ENCODE data around the gene GPATCH1. TPM values are rescaled to one million over a fixed set of nuclear protein-coding genes. Genes with fewer than 3 reads are reported as not detected.
"Not testable (repeated sequence)": the region's sequence is repeated elsewhere in the genome, so short reads cannot be mapped to it uniquely, and the experiment has no call there.

Gene GPATCH1
- total and polyA plus RNA-seq, 4 donors, result 3.8 to 10.6 (median 8.4) TPM

- Histone ChIP-seq H3K9me3 (ENCODE audit: control insufficient read depth, low read length) (no peaks in the 10 kb centered on the region), H3K27me3 (ENCODE audit: control insufficient read depth in 1 of 2, insufficient read depth in 2 of 2, low read length in 1 of 2) (no peaks in the 10 kb centered on the region), H3K27ac (ENCODE audit: low read depth in 1 of 2, low read length in 2 of 2) (no peak overlapping the region), H3K4me3 (ENCODE audit: low read length in 2 of 2) (no peak overlapping the region), H3K36me3 (ENCODE audit: control insufficient read depth in 1 of 2, insufficient read depth in 2 of 2, low read length in 1 of 2) (no peaks in the 10 kb centered on the region), H3K4me1 (ENCODE audit: control insufficient read depth in 1 of 2, insufficient read depth in 2 of 2, low read length in 2 of 2) (no peaks in the 10 kb centered on the region)
- no peak for ATAC-seq (ENCODE audit: low FRiP score)
- 95 to 98% methylated on average over 1 of the region's 1 CpG for WGBS, 2 donors
- intact Hi-C loops (cut with DNase I), result no loop called here
- DNase-seq, result no peak
These were observed 41.2 kb upstream of the GPATCH1 start for GRCh38 chr19:33039815-33040214.

DNA sequence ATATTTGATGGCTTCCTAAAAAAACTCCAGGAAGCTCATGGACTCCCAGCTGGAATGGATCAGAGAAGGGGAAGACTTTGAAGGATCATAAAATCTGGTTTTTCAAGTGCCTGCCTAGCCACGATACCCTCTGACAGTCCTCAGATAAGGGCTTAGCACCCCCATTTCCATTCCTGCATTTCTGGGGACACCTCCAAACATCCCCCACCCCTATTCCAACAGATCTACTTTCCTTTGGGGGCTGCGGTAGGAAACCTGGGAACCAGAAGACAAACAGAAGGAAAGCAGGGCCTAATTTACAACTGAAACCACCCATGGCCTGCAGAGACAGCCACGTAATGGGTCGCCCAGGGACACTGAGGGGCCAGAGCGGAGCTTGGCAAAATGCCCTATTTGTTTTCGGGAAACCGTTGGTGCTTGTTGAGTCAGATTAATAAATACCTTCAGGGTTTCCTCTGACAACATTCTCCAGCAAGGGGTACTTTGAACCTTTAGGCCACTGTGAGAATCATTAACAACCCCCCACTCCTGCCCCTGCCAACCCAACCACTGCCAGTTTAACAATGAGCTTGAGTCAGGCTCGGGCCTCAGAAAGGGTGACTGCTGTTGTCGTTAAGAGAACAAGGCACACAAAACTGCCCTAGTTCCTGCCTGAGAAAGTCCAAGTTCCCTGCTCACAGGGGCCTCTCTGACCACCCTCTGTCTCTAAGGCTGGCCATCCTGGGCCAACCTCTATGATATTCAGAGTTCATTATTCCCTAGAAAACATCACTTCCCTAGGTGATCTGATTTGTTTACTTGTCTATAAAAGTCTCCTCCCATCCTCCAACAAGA is 39.8 kb upstream of the GPATCH1 start:
- intact Hi-C loops (cut with DNase I), result no loop called here
- WGBS, 2 donors, result 73 to 78% methylated on average over 9 of the region's 9 CpGs
- Histone ChIP-seq H3K27ac (ENCODE audit: low read depth in 1 of 2, low read length in 2 of 2) (no peak overlapping the region), H3K36me3 (ENCODE audit: control insufficient read depth in 1 of 2, insufficient read depth in 2 of 2, low read length in 1 of 2) (no peaks in the 10 kb centered on the region), H3K27me3 (ENCODE audit: control insufficient read depth in 1 of 2, insufficient read depth in 2 of 2, low read length in 1 of 2) (no peaks in the 10 kb centered on the region), H3K9me3 (ENCODE audit: control insufficient read depth, low read length) (no peaks in the 10 kb centered on the region), H3K4me1 (ENCODE audit: control insufficient read depth in 1 of 2, insufficient read depth in 2 of 2, low read length in 2 of 2) (no peaks in the 10 kb centered on the region), H3K4me3 (ENCODE audit: low read length in 2 of 2) (no peak overlapping the region)
- DNase-seq (no peak), ATAC-seq (ENCODE audit: low FRiP score) (no peak)

GRCh38 chr19:33041828-33042160 is 39.2 kb upstream of the GPATCH1 start:
- H3K36me3 ChIP-seq (ENCODE audit: control insufficient read depth in 1 of 2, insufficient read depth in 2 of 2, low read length in 1 of 2); ATAC-seq (ENCODE audit: low FRiP score); intact Hi-C loops (cut with DNase I); H3K4me3 ChIP-seq (ENCODE audit: low read length in 2 of 2); H3K27ac ChIP-seq (ENCODE audit: low read depth in 1 of 2, low read length in 2 of 2); DNase-seq; H3K27me3 ChIP-seq (ENCODE audit: control insufficient read depth in 1 of 2, insufficient read depth in 2 of 2, low read length in 1 of 2); H3K4me1 ChIP-seq (ENCODE audit: control insufficient read depth in 1 of 2, insufficient read depth in 2 of 2, low read length in 2 of 2); H3K9me3 ChIP-seq (ENCODE audit: control insufficient read depth, low read length): not testable (repeated sequence)
- WGBS, 2 donors, result 91 to 93% methylated on average over 3 of the region's 3 CpGs

DNA sequence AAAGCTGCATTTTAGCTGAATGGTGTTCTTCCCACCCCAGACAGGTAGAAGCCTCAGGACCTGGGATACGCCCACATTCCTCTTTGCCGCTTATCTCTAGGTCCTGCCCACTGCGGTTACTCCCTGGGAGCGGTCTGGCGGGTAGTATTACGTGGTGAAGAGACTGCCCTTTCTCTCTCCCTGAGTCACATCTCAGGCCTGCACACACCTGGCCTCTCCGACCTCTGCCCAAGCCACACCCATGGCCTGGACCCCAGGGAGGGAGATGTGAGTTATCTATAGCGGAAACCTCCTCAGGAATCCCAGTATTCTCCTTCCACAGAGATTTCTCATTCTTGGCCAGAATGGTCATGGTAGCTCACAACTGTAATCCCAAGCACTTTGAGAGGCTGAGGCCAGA is 33.6 kb upstream of the GPATCH1 start:
- intact Hi-C loops (cut with DNase I), result no loop called here
- H3K9me3 ChIP-seq (ENCODE audit: control insufficient read depth, low read length), result no peaks in the 10 kb centered on the region
- no peak for DNase-seq
- H3K27ac ChIP-seq (ENCODE audit: low read depth in 1 of 2, low read length in 2 of 2), result no peak overlapping the region
- no peaks in the 10 kb centered on the region for H3K27me3 ChIP-seq (ENCODE audit: control insufficient read depth in 1 of 2, insufficient read depth in 2 of 2, low read length in 1 of 2)
- no peak for ATAC-seq (ENCODE audit: low FRiP score)
- H3K36me3 ChIP-seq (ENCODE audit: control insufficient read depth in 1 of 2, insufficient read depth in 2 of 2, low read length in 1 of 2), result no peaks in the 10 kb centered on the region
- H3K4me1 ChIP-seq (ENCODE audit: control insufficient read depth in 1 of 2, insufficient read depth in 2 of 2, low read length in 2 of 2), result no peaks in the 10 kb centered on the region
- no peak overlapping the region for H3K4me3 ChIP-seq (ENCODE audit: low read length in 2 of 2)
- 89 to 93% methylated on average over 8 of the region's 8 CpGs for WGBS, 2 donors

- ATAC-seq (ENCODE audit: low FRiP score) (no peak), DNase-seq (no peak)
- 50 to 52% methylated on average over 15 of the region's 15 CpGs for WGBS, 2 donors
- H3K9me3 ChIP-seq (ENCODE audit: control insufficient read depth, low read length), result no peaks in the 10 kb centered on the region
- no peaks in the 10 kb centered on the region for H3K36me3 ChIP-seq (ENCODE audit: control insufficient read depth in 1 of 2, insufficient read depth in 2 of 2, low read length in 1 of 2)
- H3K4me1 ChIP-seq (ENCODE audit: control insufficient read depth in 1 of 2, insufficient read depth in 2 of 2, low read length in 2 of 2), result no peaks in the 10 kb centered on the region
- no peak overlapping the region for H3K27ac ChIP-seq (ENCODE audit: low read depth in 1 of 2, low read length in 2 of 2)
- no peak overlapping the region for H3K4me3 ChIP-seq (ENCODE audit: low read length in 2 of 2)
- H3K27me3 ChIP-seq (ENCODE audit: control insufficient read depth in 1 of 2, insufficient read depth in 2 of 2, low read length in 1 of 2), result no peaks in the 10 kb centered on the region
- intact Hi-C loops (cut with DNase I), result no loop called here
These were observed 31.9 kb upstream of the GPATCH1 start for GRCh38 chr19:33048806-33049676.

DNA sequence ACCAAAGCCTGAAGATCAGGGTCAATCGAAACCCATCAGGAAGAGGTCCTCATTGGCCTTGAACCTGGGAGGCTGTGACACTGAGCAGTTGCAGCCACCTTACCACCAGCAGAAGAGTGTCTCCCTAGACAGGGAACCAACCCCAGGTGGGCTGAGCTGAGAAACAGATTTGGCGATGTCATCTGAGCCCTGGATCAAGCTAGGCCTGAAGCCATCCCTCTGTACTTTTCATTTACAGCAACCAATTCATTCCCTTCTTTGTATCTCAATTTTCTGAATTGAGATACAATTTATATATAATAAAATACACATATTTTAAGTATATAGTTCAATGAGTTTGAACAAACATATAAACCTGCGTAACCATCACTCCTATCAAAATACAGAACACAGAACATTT is 30.9 kb upstream of the GPATCH1 start:
- DNase-seq (no peak), ATAC-seq (ENCODE audit: low FRiP score) (no peak)
- Histone ChIP-seq H3K27ac (ENCODE audit: low read depth in 1 of 2, low read length in 2 of 2) (no peak overlapping the region), H3K36me3 (ENCODE audit: control insufficient read depth in 1 of 2, insufficient read depth in 2 of 2, low read length in 1 of 2) (no peaks in the 10 kb centered on the region), H3K9me3 (ENCODE audit: control insufficient read depth, low read length) (no peaks in the 10 kb centered on the region), H3K4me3 (ENCODE audit: low read length in 2 of 2) (no peak overlapping the region), H3K27me3 (ENCODE audit: control insufficient read depth in 1 of 2, insufficient read depth in 2 of 2, low read length in 1 of 2) (no peaks in the 10 kb centered on the region), H3K4me1 (ENCODE audit: control insufficient read depth in 1 of 2, insufficient read depth in 2 of 2, low read length in 2 of 2) (no peaks in the 10 kb centered on the region)
- intact Hi-C loops (cut with DNase I), result no loop called here
- 96 to 97% methylated on average over 3 of the region's 3 CpGs for WGBS, 2 donors

DNA sequence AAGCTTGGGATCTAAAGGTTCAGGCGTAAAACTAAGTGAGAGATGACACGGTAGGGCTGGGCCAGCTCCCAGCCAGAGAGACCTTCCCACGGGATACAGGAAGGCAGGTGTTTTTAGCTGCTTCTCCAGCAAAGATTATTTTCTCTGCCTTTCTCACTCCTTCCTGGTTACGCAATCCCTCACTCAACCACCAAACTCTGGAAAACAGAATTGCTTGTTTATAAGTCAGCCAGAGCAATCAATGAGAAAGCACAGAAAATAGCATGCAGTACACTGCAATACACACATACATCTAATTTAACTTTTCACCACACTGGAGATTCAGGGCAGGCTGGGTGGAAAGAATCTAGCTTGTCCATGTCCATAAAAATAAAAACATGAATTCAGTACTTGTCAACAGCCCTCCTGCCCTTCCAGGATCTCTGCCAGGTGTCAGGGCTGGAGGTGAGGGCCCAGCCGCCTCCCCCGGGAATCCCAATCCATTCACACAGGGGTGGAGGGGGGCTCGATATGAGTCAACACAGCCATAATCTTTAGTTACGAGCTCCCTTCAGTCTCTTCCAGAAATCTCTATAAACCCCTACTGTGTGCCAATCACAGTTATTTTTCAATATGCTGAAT is 28.5 kb upstream of the GPATCH1 start:
- Histone ChIP-seq H3K4me1 (ENCODE audit: control insufficient read depth in 1 of 2, insufficient read depth in 2 of 2, low read length in 2 of 2) (no peaks in the 10 kb centered on the region), H3K36me3 (ENCODE audit: control insufficient read depth in 1 of 2, insufficient read depth in 2 of 2, low read length in 1 of 2) (no peaks in the 10 kb centered on the region), H3K4me3 (ENCODE audit: low read length in 2 of 2) (no peak overlapping the region), H3K27me3 (ENCODE audit: control insufficient read depth in 1 of 2, insufficient read depth in 2 of 2, low read length in 1 of 2) (no peaks in the 10 kb centered on the region), H3K27ac (ENCODE audit: low read depth in 1 of 2, low read length in 2 of 2) (no peak overlapping the region), H3K9me3 (ENCODE audit: control insufficient read depth, low read length) (no peaks in the 10 kb centered on the region)
- ATAC-seq (ENCODE audit: low FRiP score) (no peak), DNase-seq (no peak)
- intact Hi-C loops (cut with DNase I), result no loop called here
- 86% methylated on average over 8 of the region's 8 CpGs for WGBS, 2 donors

DNA sequence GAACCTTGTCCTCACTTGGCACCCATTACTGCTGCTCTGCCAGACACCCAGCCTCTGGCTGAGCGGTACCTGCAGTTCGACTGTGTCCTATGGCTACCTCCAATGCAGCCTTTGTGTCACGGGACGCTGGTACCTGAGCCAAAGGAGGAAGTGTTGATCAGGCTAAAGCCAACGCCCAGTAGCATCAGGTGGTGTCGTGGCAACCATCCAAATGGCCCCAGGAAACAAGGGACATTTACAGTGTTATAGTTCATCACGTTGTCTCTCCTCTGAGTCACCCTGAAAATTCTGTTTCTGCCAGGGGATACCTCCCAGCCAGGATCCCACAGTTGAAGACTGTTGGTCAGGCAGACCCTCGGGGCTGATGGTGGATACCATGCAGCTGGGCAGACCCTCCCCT is 26.4 kb upstream of the GPATCH1 start:
- Histone ChIP-seq H3K27me3 (ENCODE audit: control insufficient read depth in 1 of 2, insufficient read depth in 2 of 2, low read length in 1 of 2) (no peaks in the 10 kb centered on the region), H3K4me3 (ENCODE audit: low read length in 2 of 2) (no peak overlapping the region), H3K4me1 (ENCODE audit: control insufficient read depth in 1 of 2, insufficient read depth in 2 of 2, low read length in 2 of 2) (no peaks in the 10 kb centered on the region), H3K27ac (ENCODE audit: low read depth in 1 of 2, low read length in 2 of 2) (no peak overlapping the region), H3K9me3 (ENCODE audit: control insufficient read depth, low read length) (no peaks in the 10 kb centered on the region), H3K36me3 (ENCODE audit: control insufficient read depth in 1 of 2, insufficient read depth in 2 of 2, low read length in 1 of 2) (no peaks in the 10 kb centered on the region)
- 77 to 91% methylated on average over 8 of the region's 8 CpGs for WGBS, 2 donors
- intact Hi-C loops (cut with DNase I), result no loop called here
- no peak for ATAC-seq (ENCODE audit: low FRiP score)
- no peak for DNase-seq

Measured in aorta (tissue), 5 donors.